Spleen (tissue), 7 donors: ENCODE results near the gene DSE.

ENCODE experiments used
- POLR2A ChIP-seq, 3 donors: fragments of 450-650 bp; IDR thresholded peaks; one replicate each; pipeline ENCODE4 v1.5.1; 2017; ENCODE audit warnings: antibody characterized with exemption in 3 of 3, mild to moderate bottlenecking in 1 of 3
- TF ChIP-seq, protein P1 (sequence below), 11 experiments: fragments of 200-600 bp in 7 of 11; fragments of 450-650 bp in 4 of 11; sonication (generic) in 4 of 11; IDR thresholded peaks in 8 of 11; conservative IDR thresholded peaks in 3 of 11; 1 replicate in 7 of 11; 2 replicates in 4 of 11; pipeline versions ENCODE4 v1.4.0 to v1.8.0; 2016 to 2021; ENCODE audit warnings: antibody characterized with exemption in 11 of 11, inconsistent platforms in 4 of 11, mild to moderate bottlenecking in 1 of 11
- donor health status: DM: no; HTN: no; CAD: no; lungs with moderate emphysema.
- donor health status: DM: no; HTN: no; CAD: no.
- donor health status: DM: no; HTN: no; CAD: no.

- TF ChIP-seq, protein P1, sequence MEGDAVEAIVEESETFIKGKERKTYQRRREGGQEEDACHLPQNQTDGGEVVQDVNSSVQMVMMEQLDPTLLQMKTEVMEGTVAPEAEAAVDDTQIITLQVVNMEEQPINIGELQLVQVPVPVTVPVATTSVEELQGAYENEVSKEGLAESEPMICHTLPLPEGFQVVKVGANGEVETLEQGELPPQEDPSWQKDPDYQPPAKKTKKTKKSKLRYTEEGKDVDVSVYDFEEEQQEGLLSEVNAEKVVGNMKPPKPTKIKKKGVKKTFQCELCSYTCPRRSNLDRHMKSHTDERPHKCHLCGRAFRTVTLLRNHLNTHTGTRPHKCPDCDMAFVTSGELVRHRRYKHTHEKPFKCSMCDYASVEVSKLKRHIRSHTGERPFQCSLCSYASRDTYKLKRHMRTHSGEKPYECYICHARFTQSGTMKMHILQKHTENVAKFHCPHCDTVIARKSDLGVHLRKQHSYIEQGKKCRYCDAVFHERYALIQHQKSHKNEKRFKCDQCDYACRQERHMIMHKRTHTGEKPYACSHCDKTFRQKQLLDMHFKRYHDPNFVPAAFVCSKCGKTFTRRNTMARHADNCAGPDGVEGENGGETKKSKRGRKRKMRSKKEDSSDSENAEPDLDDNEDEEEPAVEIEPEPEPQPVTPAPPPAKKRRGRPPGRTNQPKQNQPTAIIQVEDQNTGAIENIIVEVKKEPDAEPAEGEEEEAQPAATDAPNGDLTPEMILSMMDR (IDR thresholded peaks at IDR 0.05 in 8 of 11, conservative IDR thresholded peaks at IDR 0.05 in 3 of 11), result no peak
- TF ChIP-seq POLR2A (IDR thresholded peaks at IDR 0.05), result no peak
These were observed 5.0 kb upstream of the DSE start for GRCh38 chr6:116365743-116366142.
